K562 (cell line): ENCODE data around the gene RNH1. TPM values are rescaled to one million over a fixed set of nuclear protein-coding genes. Genes with fewer than 3 reads are reported as not detected.

Experiments
- ATAC-seq: fragments of 200-7000 bp; cut with Tn5 transposase; 3 replicates; pipeline ENCODE4 v1.9.1; 2020; ENCODE audit warnings: moderate library complexity
- BruUV-seq: library from RNA; stranded (reverse); fragments of 400-500 nt; replicated peaks from 2 replicates; lab custom pipeline; 2021; lab: Mats Ljungman, UMichigan
- CTCF ChIA-PET: fragments of 300-600 bp; formaldehyde crosslinking; extraction: SDS; loops from one replicate; lab custom pipeline; 2021; ENCODE audit warnings: low intra/inter-chr PET ratio; lab: Yijun Ruan, JAX
- POLR2A ChIA-PET: fragments of 300-600, 350-650 bp; sonication (Branson Sonifier 250); formaldehyde crosslinking; extraction: SDS; loops from one replicate; lab custom pipeline; 2021; ENCODE audit warnings: antibody characterized with exemption, inconsistent platforms; lab: Yijun Ruan, JAX
- DNase-seq, 4 experiments: peaks; one replicate each; pipeline versions ENCODE4 v3.0.0 to v3.0.0-alpha.2; 2011 to 2018; ENCODE audit warnings: low spot score in 3 of 4, mixed read lengths in 3 of 4; ENCODE audit errors: extremely low read depth in 1 of 4
- FAIRE-seq: peaks from 2 replicates; lab custom pipeline; 2011; peaks lifted over from hg19 to GRCh38; lab: Jason Lieb, UNC
- H2AFZ ChIP-seq: 2 replicates; pipeline ENCODE4 v1.6.0; 2011; ENCODE audit warnings: low read depth, low read length, control low read depth, inconsistent platforms
- H3K27ac ChIP-seq: fragments of 200-600 bp; 3 replicates; pipeline ENCODE4 v1.8.0; 2011; ENCODE audit warnings: low read depth, mild to moderate bottlenecking, control low read depth, inconsistent platforms, low read length, moderate library complexity, mixed read lengths; ENCODE audit errors: extremely low read depth
- H3K27me3 ChIP-seq, 2 experiments: fragments of 300-600 bp in 1 of 2; 2 replicates in 1 of 2; 3 replicates in 1 of 2; pipeline versions ENCODE4 v1.6.0 to v1.8.0; 2011; ENCODE audit warnings: inconsistent platforms in 2 of 2, low read length in 2 of 2, mild to moderate bottlenecking in 1 of 2, mixed read lengths in 1 of 2, moderate library complexity in 1 of 2; ENCODE audit not compliant: control insufficient read depth in 2 of 2, insufficient read depth in 2 of 2
- H3K36me3 ChIP-seq: fragments of 300-600 bp; 3 replicates; pipeline ENCODE4 v1.8.0; 2011; ENCODE audit warnings: mild to moderate bottlenecking, low read length, inconsistent platforms; ENCODE audit not compliant: control insufficient read depth, insufficient read depth
- H3K4me1 ChIP-seq, 2 experiments: fragments of 200-600 bp in 1 of 2; replicated peaks in 1 of 2; 2 replicates in 1 of 2; 3 replicates in 1 of 2; pipeline versions ENCODE4 v1.5.1 to v1.8.0; 2011; ENCODE audit warnings: inconsistent platforms in 2 of 2, low read length in 2 of 2, mild to moderate bottlenecking in 1 of 2, mixed read lengths in 1 of 2, moderate library complexity in 1 of 2; ENCODE audit not compliant: control insufficient read depth in 2 of 2, insufficient read depth in 2 of 2
- H3K4me2 ChIP-seq: 2 replicates; pipeline ENCODE4 v1.6.1; 2011; ENCODE audit warnings: low read length, control low read depth, inconsistent platforms, mixed read lengths; ENCODE audit not compliant: insufficient read depth
- H3K4me3 ChIP-seq: fragments of 200-600 bp; sonication (generic), shearing (Covaris generic); 2 replicates; pipeline ENCODE4 v1.5.1; 2016; ENCODE audit warnings: control low read depth, inconsistent platforms
- H3K79me2 ChIP-seq: fragments of 200-600 bp; 3 replicates; pipeline ENCODE4 v1.8.0; 2011; ENCODE audit warnings: low read length, inconsistent platforms; ENCODE audit not compliant: control insufficient read depth, insufficient read depth
- H3K9ac ChIP-seq, 2 experiments: 2 replicates each; pipeline versions ENCODE4 v1.6.0 to v1.6.1; 2011; ENCODE audit warnings: low read depth in 2 of 2, low read length in 2 of 2, control low read depth in 1 of 2, inconsistent platforms in 1 of 2, mild to moderate bottlenecking in 1 of 2, mixed read lengths in 1 of 2; ENCODE audit not compliant: insufficient read depth in 1 of 2
- H3K9me1 ChIP-seq: one replicate; pipeline ENCODE4 v1.6.0; 2011; ENCODE audit warnings: inconsistent platforms, mild to moderate bottlenecking, low read length, moderate library complexity; ENCODE audit not compliant: control insufficient read depth, insufficient read depth
- H3K9me3 ChIP-seq: replicated peaks from 2 replicates; pipeline ENCODE4 v1.5.1; 2011; ENCODE audit warnings: low read depth, low read length, inconsistent platforms; ENCODE audit not compliant: control insufficient read depth, insufficient read depth
- H4K20me1 ChIP-seq: replicated peaks from 2 replicates; pipeline ENCODE4 v1.6.1; 2011; ENCODE audit warnings: low read length, inconsistent platforms, mixed read lengths; ENCODE audit not compliant: control insufficient read depth, insufficient read depth
- NR2C1 ChIP-seq, 2 experiments: fragments of 450-650 bp; IDR thresholded peaks; 2 replicates each; pipeline ENCODE4 v1.6.1; 2017; ENCODE audit warnings: mild to moderate bottlenecking in 2 of 2, antibody characterized with exemption in 1 of 2, inconsistent platforms in 1 of 2, missing compliant biosample characterization in 1 of 2, missing genetic modification characterization in 1 of 2
- NR2F6 ChIP-seq: fragments of 450-650 bp; formaldehyde crosslinking; IDR thresholded peaks from 2 replicates; pipeline ENCODE4 v1.4.0; 2020; ENCODE audit warnings: mild to moderate bottlenecking
- POLR2AphosphoS5 ChIP-seq: IDR thresholded peaks from 2 replicates; pipeline ENCODE4 v1.6.1; 2011; ENCODE audit warnings: mild to moderate bottlenecking, low read depth, low read length, moderate library complexity; ENCODE audit not compliant: control insufficient read depth, insufficient read depth
- POLR2G ChIP-seq: fragments of 200-400 bp; formaldehyde crosslinking; IDR thresholded peaks from 2 replicates; pipeline ENCODE4 v1.6.1; 2017; ENCODE audit warnings: low read depth, mild to moderate bottlenecking, antibody characterized with exemption, low read length, moderate library complexity
- RBFOX2 ChIP-seq: fragments of 200-400 bp; formaldehyde crosslinking; IDR thresholded peaks from 2 replicates; pipeline ENCODE4 v1.6.1; 2017; ENCODE audit warnings: low read depth, mild to moderate bottlenecking, low read length, moderate library complexity
- STAT5A ChIP-seq: IDR thresholded peaks from 2 replicates; pipeline ENCODE4 v1.6.1; 2012; ENCODE audit warnings: low read length, inconsistent platforms, borderline replicate concordance
- ZBED1 ChIP-seq: IDR thresholded peaks from 2 replicates; pipeline ENCODE4 v1.6.1; 2014
- ZSCAN32 ChIP-seq: fragments of 450-650 bp; formaldehyde crosslinking; IDR thresholded peaks from 2 replicates; pipeline ENCODE4 v1.4.0; 2020; ENCODE audit warnings: mild to moderate bottlenecking, moderate library complexity
- WGBS: fragments of 100-300 bp; shearing (Covaris generic); methylation state at CpG from one replicate; pipeline ENCODE4 v1.1.6; 2016; ENCODE audit warnings: low coverage, mixed read lengths; ENCODE audit not compliant: insufficient coverage; ENCODE audit errors: missing lambda C conversion rate; 5-methylcytosine and 5-hydroxymethylcytosine counted together
- in situ Hi-C: fragments of 300-500 bp; cut with MboI; formaldehyde crosslinking; loops from 4 replicates; pipeline ENCODE4 v1.15.0; 2018; ENCODE audit warnings: inconsistent platforms, mixed read lengths
- intact Hi-C: fragments of 100-400 bp; cut with micrococcal nuclease; formaldehyde crosslinking; loops from 2 replicates; pipeline ENCODE4 v1.14.2; 2022
- polyA plus RNA-seq, 8 experiments: library from polyadenylated mRNA; depleted of rRNA in 4 of 8; stranded (reverse) in 5 of 8; unstranded in 3 of 8; fragments of >200 nt; fragmentation: Nextera tagmentation in 2 of 8; fragmentation: Illumina TruSeq in 1 of 8; extraction: Ambion mirVana in 2 of 8; extraction: Trizol in 1 of 8; gene quantifications; 2 replicates each; pipeline versions ENCODE4 v1.2.1 to v1.2.3, GENCODE V29; 2011 to 2014; ENCODE audit warnings: inconsistent platforms in 1 of 8, missing spikeins in 1 of 8
- total RNA-seq, 7 experiments: library from RNA; depleted of rRNA in 6 of 7; stranded (reverse); fragments of >200 nt in 6 of 7; fragmentation: Illumina TruSeq in 2 of 7; extraction: Trizol in 2 of 7; gene quantifications; 2 replicates each; pipeline versions ENCODE4 v1.2.1 to v1.2.3, GENCODE V29; 2011 to 2021; ENCODE audit warnings: low replicate concordance in 1 of 7
- TF ChIP-seq, protein P1 (sequence below), 2 experiments: fragments of 450-650 bp in 1 of 2; sonication (generic) in 1 of 2; formaldehyde crosslinking in 1 of 2; IDR thresholded peaks in 1 of 2; conservative IDR thresholded peaks in 1 of 2; 2 replicates each; pipeline versions ENCODE4 v1.6.1 to v1.8.1; 2016 to 2023; ENCODE audit warnings: mild to moderate bottlenecking in 2 of 2, moderate library complexity in 2 of 2, inconsistent platforms in 1 of 2, missing genetic modification reagents in 1 of 2
- TF ChIP-seq, protein P2 (sequence below): sonication (generic); formaldehyde crosslinking; IDR thresholded peaks from 2 replicates; pipeline ENCODE4 v1.8.0; 2023; ENCODE audit warnings: mild to moderate bottlenecking, missing genetic modification reagents
- TF ChIP-seq, protein P3 (sequence below): sonication (generic); formaldehyde crosslinking; IDR thresholded peaks from 2 replicates; pipeline ENCODE4 v1.9.0; 2022; ENCODE audit warnings: mild to moderate bottlenecking, missing genetic modification reagents

RNH1 gene
- total and polyA plus RNA-seq, 9 of the 15 experiments (the other 6 are each of a cell fraction or from before 2014, with no cell fraction given): 2.5 to 160 (median 44.3) TPM

DNA sequence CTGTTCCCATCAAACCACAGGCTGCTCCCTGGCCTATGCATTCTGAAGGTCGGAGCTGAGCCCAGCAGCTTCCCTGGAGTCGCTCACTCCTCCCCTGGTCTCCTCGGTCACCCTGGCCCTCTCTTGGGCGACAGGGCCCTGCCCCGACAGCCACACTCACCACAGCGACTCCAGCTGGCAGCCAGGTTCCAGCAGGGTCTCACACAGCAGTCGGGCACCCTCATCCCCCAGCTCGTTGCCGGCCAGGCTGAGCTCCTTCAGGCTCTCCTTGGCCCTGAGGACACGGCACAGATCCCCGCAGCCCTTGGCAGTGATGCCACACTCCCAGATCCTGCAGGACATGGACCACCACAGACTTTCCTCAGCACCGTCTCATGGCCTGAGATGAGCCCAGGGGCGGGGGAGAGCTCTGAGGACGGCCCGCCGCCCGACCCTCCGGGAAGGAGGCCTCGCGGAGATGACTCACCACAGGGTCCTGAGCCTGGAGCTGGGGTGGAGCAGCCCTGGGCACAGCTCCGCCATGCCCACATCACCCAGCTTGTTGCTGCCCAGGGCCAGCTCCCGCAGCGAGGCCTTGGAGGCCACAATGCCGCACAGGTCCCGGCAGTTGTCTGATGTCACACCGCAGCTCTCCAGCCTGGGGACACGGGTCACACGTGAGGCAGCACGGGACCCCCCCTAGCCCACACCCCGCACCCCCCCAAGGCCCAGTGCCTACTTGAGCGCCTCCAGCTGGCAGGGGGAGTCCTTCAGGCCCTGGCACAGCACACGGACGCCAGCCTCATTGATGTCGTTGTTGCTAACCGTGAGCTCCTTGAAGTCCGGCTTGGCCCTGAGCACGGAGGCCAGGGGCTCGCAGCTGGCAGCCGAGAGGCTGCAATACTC, 8.5 kb downstream of the RNH1 start (continued):
- TF ChIP-seq, protein P1, sequence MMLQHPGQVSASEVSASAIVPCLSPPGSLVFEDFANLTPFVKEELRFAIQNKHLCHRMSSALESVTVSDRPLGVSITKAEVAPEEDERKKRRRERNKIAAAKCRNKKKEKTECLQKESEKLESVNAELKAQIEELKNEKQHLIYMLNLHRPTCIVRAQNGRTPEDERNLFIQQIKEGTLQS (IDR thresholded peaks at IDR 0.05): no peak
- TF ChIP-seq, protein P1 (CRISPR knock-in tag; conservative IDR thresholded peaks at IDR 0.05): no peak
- peak; percentile 65 for TF ChIP-seq POLR2G

DNA sequence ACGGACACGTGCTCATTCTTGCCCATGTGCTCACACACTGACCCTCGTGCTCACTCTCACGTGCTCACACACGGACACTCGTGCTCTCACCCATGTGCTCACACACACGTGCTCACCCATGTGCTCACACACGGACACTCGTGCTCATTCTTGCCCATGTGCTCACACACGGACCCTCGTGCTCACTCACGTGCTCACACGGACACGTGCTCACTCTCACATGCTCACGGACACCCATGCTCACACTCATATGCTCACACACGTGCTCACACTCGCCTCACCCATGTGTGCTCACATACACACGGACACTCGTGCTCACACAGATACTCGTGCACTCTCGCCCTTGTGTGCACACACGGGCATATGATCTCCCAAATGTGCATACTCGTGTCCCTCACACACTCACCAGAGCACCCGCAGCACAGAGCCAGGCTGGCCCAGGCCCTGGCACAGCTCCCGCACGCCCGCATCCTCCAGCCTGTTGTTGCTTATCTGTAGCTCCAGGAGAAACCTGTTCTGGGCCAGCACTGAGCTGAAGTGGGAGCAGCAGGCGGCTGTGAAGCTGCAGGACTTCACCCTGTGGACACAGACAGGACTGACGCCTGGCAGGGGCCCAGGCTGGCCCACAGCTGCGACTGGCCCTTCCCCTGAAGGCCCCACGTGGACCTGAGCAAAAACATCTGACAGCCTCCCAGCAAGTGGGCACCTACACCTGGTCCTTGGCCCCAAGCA, 9.3 kb downstream of the RNH1 start:
- Histone ChIP-seq H3K36me3 (peaks cover 98% of the 10 kb centered on the region), H3K4me3 (no peak overlapping the region), H4K20me1 (no peaks in the 10 kb centered on the region), H3K9me1 (peaks cover 3% of the 10 kb centered on the region), H3K27me3 (no peaks in the 10 kb centered on the region), H3K9me3 (peaks cover 4% of the 10 kb centered on the region), H3K9ac (peak overlapping the region in 1 of 2 experiments; percentile 43; a peak in 1 of 4 replicates), H3K4me2 (no peak overlapping the region), H3K27ac (no peak overlapping the region; the same call in 2 of the 3 replicates), H2AFZ (no peak overlapping the region), H3K4me1 (peaks cover 0 to 66% of the 10 kb centered on the region in 2 experiments; a peak in 3 of 5 replicates), H3K79me2 (peaks cover 23% of the 10 kb centered on the region)
- TF ChIP-seq NR2C1 (IDR thresholded peaks at IDR 0.05) (no peak), NR2C1 (tag; IDR thresholded peaks at IDR 0.05) (no peak), STAT5A (peak; percentile 57), ZSCAN32 (CRISPR knock-in tag) (no peak), NR2F6 (CRISPR knock-in tag) (no peak), RBFOX2 (peak; percentile 58), ZBED1 (no peak), POLR2AphosphoS5 (0 out of 2 replicates have a peak, but pooled peaks have one; percentile 3), POLR2G (peak; percentile 57)
- TF ChIP-seq, protein P2, sequence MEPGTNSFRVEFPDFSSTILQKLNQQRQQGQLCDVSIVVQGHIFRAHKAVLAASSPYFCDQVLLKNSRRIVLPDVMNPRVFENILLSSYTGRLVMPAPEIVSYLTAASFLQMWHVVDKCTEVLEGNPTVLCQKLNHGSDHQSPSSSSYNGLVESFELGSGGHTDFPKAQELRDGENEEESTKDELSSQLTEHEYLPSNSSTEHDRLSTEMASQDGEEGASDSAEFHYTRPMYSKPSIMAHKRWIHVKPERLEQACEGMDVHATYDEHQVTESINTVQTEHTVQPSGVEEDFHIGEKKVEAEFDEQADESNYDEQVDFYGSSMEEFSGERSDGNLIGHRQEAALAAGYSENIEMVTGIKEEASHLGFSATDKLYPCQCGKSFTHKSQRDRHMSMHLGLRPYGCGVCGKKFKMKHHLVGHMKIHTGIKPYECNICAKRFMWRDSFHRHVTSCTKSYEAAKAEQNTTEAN (CRISPR knock-in tag): peak; percentile 97
- TF ChIP-seq, protein P3, sequence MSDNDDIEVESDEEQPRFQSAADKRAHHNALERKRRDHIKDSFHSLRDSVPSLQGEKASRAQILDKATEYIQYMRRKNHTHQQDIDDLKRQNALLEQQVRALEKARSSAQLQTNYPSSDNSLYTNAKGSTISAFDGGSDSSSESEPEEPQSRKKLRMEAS (CRISPR knock-in tag): peak; percentile 6
- POLR2A ChIA-PET: interaction anchor here (1.5 to 1.8 kb wide), 2 partner anchors 9 to 31 kb away, joined by 4 to 9 read pairs; partner anchors contain the start of gene RNH1
- WGBS: 95% methylated on average over 29 of the region's 31 CpGs
- no peak for FAIRE-seq
- no peak for ATAC-seq
- no TSS peak for BruUV-seq
- in situ Hi-C loops (no loop called here), intact Hi-C loops (no loop called here)
- CTCF ChIA-PET: no interaction called here
- DNase-seq: no peak
